HG02870 (cell line): ENCODE measurements around the gene VPS36.
"Not testable (repeated sequence)": the region's sequence is repeated elsewhere in the genome, so short reads cannot be mapped to it uniquely, and the experiment has no call there.

Experiments
- ATAC-seq: cut with Tn5 transposase; IDR thresholded peaks from one replicate; pipeline ENCODE4 v1.9.1; 2021; ENCODE audit warnings: mild to moderate bottlenecking, moderate library complexity; ENCODE audit not compliant: unreplicated experiment

VPS36 gene

DNA sequence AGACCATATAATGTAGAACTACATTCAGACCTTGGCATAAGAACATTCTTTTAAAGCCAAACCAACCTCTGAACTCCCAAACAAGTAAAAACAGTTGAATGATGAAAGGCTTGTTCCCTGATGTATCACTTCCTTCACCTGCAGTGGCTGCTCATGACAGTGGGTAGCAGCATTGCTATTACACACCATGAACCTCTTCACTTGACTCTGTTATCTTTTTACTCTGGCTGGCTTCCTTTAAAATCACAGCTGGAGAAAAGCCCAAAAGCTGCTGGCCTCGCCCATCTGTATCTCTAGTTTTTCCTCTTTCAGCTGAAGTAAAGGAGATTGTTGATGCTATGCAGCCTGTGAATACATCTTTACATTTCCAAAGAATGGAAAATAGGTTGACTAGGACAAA lies 67.1 kb downstream of the VPS36 start:
- ATAC-seq = no peak

DNA sequence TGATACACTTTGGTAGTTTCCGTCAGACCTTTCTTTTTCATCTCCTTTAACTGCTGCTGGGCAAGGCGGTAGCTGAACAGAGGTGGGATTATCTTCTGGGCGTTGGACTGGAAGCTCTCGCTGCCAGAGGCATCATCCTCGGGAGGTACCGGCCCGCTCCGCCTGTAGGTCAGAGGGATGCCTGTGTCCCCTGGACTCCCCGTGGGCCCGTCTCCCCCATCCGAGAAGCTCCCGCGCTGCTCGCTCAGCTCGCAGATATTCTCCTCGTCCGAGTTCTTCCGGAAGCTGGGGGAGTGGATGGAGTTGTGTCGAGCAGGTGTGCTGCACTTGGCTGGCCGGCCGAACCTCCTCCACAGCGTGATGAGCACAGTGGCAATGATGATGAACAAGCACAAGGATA lies 72.1 kb downstream of the VPS36 start:
- ATAC-seq = no peak

DNA sequence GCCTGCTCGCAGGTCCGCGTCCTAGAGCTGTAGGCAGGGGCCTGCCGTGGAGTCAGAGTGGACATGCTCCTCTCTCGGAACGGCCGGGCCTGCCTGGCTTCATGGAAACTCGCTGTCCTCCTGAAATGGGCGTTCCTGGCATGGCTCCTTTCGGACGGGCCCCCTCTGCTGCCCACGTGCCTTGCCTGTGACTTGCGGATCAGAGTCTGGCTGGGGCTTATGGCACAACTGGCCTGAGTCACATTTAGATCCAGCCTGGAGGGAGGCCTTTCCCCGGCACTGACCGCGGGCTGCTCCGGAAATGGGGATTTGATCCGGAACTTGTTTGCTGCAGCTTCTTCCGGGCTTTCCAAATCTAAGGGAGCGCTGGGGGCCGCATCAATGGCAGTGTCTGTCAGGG lies 72.5 kb downstream of the VPS36 start:
- ATAC-seq = no peak

DNA sequence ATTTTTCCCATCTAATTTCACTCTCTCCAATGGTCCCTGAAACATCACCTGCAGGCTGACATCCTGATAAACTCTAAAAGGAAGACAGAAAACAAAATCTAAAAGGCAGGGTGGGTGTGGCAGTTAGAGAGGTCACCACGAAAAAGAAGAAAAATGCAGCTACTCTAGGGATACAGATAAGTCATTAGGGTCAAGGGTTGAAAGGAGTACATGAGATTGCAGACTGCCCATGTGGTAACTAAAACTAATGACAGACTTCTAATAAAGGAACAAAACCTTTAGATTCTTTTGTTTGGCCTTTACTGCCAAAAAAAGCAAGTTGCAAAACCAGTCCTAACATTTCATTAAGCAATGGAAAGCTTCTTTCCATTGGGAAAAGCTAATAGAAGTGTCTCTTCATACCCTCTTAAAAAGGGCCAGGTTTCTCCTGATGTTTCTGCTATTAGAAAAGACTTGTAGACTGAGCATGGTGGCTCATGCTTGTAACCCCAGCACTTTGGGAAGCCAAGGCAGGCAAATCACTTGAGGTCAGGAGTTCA lies 75.5 kb downstream of the VPS36 start:
- no peak for ATAC-seq

DNA sequence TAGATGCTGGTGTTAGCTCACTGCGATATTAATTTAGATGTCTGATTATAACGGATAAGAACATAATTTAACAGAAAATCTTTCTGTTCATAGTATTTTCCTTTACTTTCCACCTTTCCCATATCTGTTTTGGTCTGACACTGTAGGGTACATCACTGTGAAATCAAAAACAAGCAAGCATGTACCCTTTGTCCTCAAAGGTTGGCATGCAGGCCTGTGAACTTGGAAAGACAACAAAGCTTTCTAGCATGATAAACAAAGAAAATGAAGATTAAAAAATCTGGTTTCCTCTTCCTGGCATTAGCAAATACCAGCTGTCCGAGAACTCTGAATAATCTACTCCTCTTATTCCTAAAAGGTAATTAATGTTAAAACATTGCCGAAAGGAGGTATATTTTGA lies 76.0 kb downstream of the VPS36 start:
- no peak for ATAC-seq

DNA sequence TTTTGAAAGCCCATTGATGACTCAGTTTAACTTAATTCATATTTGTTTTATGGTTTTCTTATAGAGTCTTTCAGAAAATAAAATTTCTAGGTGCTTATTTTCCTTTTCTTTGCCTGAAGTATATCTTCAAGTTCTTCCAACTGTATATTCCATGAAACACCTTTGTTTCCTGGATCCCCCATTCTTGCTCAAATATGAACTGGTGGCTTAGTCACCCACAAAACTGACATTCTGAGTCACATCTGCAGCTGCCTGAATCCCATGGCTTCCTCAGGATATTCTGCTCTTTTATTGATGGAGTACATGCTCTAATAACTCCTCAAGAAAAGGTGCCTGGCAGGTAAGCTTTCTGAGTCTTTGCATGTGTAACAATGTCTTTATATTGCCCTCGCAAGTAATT lies 77.2 kb downstream of the VPS36 start:
- ATAC-seq = not testable (repeated sequence)

DNA sequence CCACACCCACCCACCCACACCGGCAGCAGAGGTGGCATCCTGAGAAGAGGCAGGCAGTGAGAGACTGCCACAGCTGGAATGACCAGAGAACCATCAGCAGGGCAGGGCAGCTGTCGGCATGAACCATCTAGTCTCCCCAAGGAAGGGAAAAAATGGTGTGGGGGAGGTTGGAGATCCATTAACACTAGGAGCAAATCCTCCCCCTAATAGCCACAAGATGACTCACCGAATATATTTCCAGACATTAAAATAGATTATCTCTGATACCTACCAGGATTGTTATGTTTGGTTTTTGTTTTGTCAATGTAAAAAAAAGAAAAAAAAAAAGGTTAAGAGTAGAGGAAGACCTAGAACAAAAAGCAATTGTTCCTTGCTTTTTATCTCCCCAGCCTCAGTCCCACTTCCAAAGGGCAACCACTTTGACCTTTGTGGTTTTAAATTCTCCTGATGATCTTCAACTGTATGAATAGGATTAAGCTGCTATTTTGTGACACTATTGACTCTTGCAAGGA lies 78.6 kb downstream of the VPS36 start:
- ATAC-seq = no peak

DNA sequence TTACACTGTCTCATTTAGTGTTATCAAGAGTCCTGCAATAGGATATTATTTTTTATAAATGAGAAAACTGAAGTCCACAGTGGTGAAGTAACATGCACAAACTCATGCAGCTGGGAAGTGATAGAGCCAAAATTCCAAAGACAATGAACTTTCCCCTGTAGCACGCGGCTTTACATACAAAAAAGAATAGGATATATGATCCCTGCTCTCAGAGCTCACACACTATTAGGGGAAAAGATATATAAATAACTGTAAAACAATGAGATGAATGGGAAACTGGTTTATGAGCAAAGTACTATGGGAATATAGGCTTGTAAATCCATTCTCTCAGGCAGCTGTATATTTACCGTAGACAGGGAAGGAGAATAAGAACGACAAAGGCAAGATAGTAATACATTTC lies 84.1 kb downstream of the VPS36 start:
- no peak for ATAC-seq
